Natural killer cell treated with Interleukin-12 subunit alpha and Interleukin-12 subunit beta and Interleukin-15 and Interleukin-18, amount 100 ng/mL, for 72 hours (primary cell): ENCODE data around the gene RND3. TPM values are rescaled to one million over a fixed set of nuclear protein-coding genes. Genes with fewer than 3 reads are reported as not detected.

Experiments
- ATAC-seq, 2 donors: fragments of 150-1000 bp; cut with Tn5 transposase in 1 of 2; sonication (Bioruptor Pico), chemical (Tn5 transposase) in 1 of 2; 2 replicates each; pipeline ENCODE4 v1.10.0; 2021
- DNase-seq: peaks from one replicate; pipeline ENCODE4 v3.0.0; 2022; ENCODE audit warnings: low spot score
- H3K27ac Mint-ChIP-seq, 2 donors: 1 replicate in 1 of 2; 2 replicates in 1 of 2; pipeline ENCODE4 v1.8.0; 2022; ENCODE audit warnings: mixed read lengths in 2 of 2, mild to moderate bottlenecking in 1 of 2, moderate library complexity in 1 of 2
- H3K27me3 Mint-ChIP-seq, 2 donors: 1 replicate in 1 of 2; 2 replicates in 1 of 2; pipeline ENCODE4 v1.8.0; 2022; ENCODE audit warnings: mixed read lengths in 2 of 2
- H3K36me3 Mint-ChIP-seq: one replicate; pipeline ENCODE4 v1.8.0; 2022; ENCODE audit warnings: mixed read lengths
- H3K4me1 Mint-ChIP-seq, 2 donors: 1 replicate in 1 of 2; 2 replicates in 1 of 2; pipeline ENCODE4 v1.8.0; 2022; ENCODE audit warnings: low read depth in 2 of 2, mixed read lengths in 2 of 2, mild to moderate bottlenecking in 1 of 2
- H3K4me3 Mint-ChIP-seq: one replicate; pipeline ENCODE4 v1.8.0; 2022; ENCODE audit warnings: mixed read lengths
- H3K9me3 Mint-ChIP-seq: 2 replicates; pipeline ENCODE4 v1.8.0; 2022; ENCODE audit warnings: mixed read lengths
- total RNA-seq, 2 donors: library from RNA; stranded (reverse); gene quantifications; one replicate each; pipeline ENCODE4 v1.2.3, GENCODE V29; 2022

RND3 gene
- total RNA-seq, 2 donors from 2014 or later, result not detected

- no peaks in the 10 kb centered on the region for H3K4me1 Mint-ChIP-seq
- no peak for DNase-seq
- no peak for ATAC-seq
- H3K27ac Mint-ChIP-seq, result no peak overlapping the region
- H3K27me3 Mint-ChIP-seq, result peaks cover 19 to 25% of the 10 kb centered on the region in 2 donors
- H3K4me3 Mint-ChIP-seq, result no peak overlapping the region
- no peaks in the 10 kb centered on the region for H3K36me3 Mint-ChIP-seq
- H3K9me3 Mint-ChIP-seq, result no peaks in the 10 kb centered on the region
These were observed 2.2 kb downstream of the RND3 start for GRCh38 chr2:150485114-150485870.

DNA sequence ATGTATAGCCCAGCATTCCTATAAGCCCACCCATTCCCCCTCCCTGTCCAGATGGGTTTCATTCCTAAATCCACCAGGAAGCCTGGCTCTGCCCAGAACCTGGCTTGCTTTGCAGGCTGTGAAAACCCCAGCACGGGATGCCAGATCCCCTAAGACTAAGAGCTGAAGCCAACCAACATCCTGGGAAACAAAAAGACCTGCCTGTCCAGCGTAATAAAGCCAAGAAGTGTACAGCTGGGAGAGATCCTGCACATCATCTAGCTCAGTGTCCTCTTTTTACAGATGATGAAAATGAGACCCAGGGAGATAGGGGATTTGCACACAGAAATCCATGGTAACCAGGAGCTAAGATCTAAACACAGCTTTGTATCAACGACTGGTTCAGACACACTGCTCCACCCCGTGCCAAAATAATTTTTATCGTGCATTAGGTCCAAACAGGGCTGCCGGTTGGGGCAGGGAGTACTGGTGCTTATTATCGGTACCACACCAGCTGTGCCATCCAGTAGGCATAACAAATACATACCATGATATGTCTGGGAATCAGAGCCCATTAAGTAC is 2.9 kb downstream of the RND3 start:
- H3K4me1 Mint-ChIP-seq, result no peaks in the 10 kb centered on the region
- H3K4me3 Mint-ChIP-seq, result no peak overlapping the region
- H3K27ac Mint-ChIP-seq, result no peak overlapping the region
- ATAC-seq (no peak), DNase-seq (no peak)
- H3K9me3 Mint-ChIP-seq, result no peaks in the 10 kb centered on the region
- peaks cover 19 to 25% of the 10 kb centered on the region in 2 donors for H3K27me3 Mint-ChIP-seq
- no peaks in the 10 kb centered on the region for H3K36me3 Mint-ChIP-seq

DNA sequence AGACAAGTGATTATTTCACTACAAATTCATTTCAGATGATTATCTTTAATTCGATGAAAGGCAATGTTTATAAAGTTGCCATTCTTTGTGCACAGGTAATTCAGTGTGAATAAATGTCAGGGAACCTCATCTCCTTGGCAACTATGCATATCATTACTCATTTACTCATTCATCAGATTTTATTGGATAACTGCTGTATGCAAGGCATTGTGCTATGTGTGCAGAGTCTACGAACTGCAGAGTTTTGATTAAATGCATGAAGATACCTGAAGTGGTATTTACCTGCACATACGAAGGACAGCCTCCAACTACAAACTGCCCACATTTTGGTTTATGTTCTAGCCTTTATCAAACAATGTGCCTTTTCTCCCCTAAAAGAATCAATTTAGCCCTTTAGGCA is 3.5 kb downstream of the RND3 start:
- Mint-ChIP-seq H3K27me3 (peaks cover 19 to 25% of the 10 kb centered on the region in 2 donors), H3K4me3 (no peak overlapping the region), H3K27ac (no peak overlapping the region), H3K36me3 (no peaks in the 10 kb centered on the region), H3K9me3 (no peaks in the 10 kb centered on the region), H3K4me1 (no peaks in the 10 kb centered on the region)
- ATAC-seq (no peak), DNase-seq (no peak)

GRCh38 chr2:150483532-150483931 is 3.9 kb downstream of the RND3 start:
- no peak for ATAC-seq
- H3K27ac Mint-ChIP-seq, result no peak overlapping the region
- peaks cover 18 to 22% of the 10 kb centered on the region in 2 donors for H3K27me3 Mint-ChIP-seq
- no peak overlapping the region for H3K4me3 Mint-ChIP-seq
- H3K9me3 Mint-ChIP-seq, result no peaks in the 10 kb centered on the region
- no peaks in the 10 kb centered on the region for H3K4me1 Mint-ChIP-seq
- H3K36me3 Mint-ChIP-seq, result no peaks in the 10 kb centered on the region
- no peak for DNase-seq

- Mint-ChIP-seq H3K4me3 (no peak overlapping the region), H3K27me3 (peaks cover 15 to 16% of the 10 kb centered on the region in 2 donors), H3K36me3 (no peaks in the 10 kb centered on the region), H3K4me1 (no peaks in the 10 kb centered on the region), H3K9me3 (no peaks in the 10 kb centered on the region), H3K27ac (no peak overlapping the region)
- no peak for DNase-seq
- ATAC-seq, result no peak
These were observed 4.6 kb downstream of the RND3 start for GRCh38 chr2:150482667-150483400.

DNA sequence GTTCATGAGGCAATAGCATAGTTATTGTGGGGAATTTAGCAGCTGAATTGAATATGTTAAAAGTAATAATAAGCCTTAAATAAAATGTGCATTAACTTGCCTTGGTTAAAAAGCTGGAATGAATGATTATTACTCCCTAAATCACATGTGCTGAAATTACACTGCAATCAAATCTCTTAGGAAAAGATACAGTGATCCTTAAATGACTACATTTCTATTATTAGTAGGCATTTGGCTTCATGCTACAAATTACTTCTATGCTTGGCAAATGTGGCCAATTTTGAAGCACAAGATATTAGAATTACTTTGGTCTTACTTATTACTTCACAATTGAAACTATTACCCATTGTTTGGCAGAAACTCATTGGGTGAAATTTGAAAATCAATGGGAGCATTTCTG is 5.4 kb downstream of the RND3 start:
- no peak for DNase-seq
- H3K27ac Mint-ChIP-seq, result no peak overlapping the region
- ATAC-seq, result no peak
- no peaks in the 10 kb centered on the region for H3K9me3 Mint-ChIP-seq
- H3K4me1 Mint-ChIP-seq, result no peaks in the 10 kb centered on the region
- H3K4me3 Mint-ChIP-seq, result no peak overlapping the region
- peaks cover 9 to 12% of the 10 kb centered on the region in 2 donors for H3K27me3 Mint-ChIP-seq
- no peaks in the 10 kb centered on the region for H3K36me3 Mint-ChIP-seq

GRCh38 chr2:150480971-150481830 is 6.3 kb downstream of the RND3 start:
- no peak overlapping the region for H3K4me3 Mint-ChIP-seq
- no peaks in the 10 kb centered on the region for H3K36me3 Mint-ChIP-seq
- H3K9me3 Mint-ChIP-seq, result no peaks in the 10 kb centered on the region

DNA sequence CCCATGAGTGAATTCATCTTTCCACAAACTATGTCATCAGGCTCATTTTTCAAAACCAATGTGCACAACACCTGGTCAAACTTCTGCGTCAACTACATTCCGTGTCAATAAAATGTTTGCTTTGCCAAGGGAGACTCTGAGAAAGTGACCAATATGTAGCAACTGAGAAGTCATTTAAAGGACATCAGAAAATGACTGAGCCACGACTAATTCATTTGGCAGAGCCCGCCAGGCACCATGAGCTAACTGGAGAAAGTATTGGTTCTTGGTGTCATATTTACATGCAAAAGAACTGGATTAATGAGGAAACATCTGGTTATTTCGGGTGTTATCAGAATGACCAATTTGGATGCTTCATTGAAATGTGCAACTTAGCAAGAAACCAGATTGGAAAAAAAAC is 7.2 kb downstream of the RND3 start:
- no peak for DNase-seq
- Mint-ChIP-seq H3K9me3 (no peaks in the 10 kb centered on the region), H3K27me3 (peaks cover 0 to 2% of the 10 kb centered on the region in 2 donors), H3K4me3 (no peak overlapping the region), H3K36me3 (no peaks in the 10 kb centered on the region), H3K27ac (no peak overlapping the region), H3K4me1 (no peaks in the 10 kb centered on the region)
- no peak for ATAC-seq

More at GRCh38 chr2:150480971-150481830, 6.3 kb downstream of the RND3 start:
- H3K4me1 Mint-ChIP-seq, result no peaks in the 10 kb centered on the region
- H3K27ac Mint-ChIP-seq, result no peak overlapping the region
- ATAC-seq (no peak), DNase-seq (no peak)
- H3K27me3 Mint-ChIP-seq, result peaks cover under 1 to 6% of the 10 kb centered on the region in 2 donors

DNA sequence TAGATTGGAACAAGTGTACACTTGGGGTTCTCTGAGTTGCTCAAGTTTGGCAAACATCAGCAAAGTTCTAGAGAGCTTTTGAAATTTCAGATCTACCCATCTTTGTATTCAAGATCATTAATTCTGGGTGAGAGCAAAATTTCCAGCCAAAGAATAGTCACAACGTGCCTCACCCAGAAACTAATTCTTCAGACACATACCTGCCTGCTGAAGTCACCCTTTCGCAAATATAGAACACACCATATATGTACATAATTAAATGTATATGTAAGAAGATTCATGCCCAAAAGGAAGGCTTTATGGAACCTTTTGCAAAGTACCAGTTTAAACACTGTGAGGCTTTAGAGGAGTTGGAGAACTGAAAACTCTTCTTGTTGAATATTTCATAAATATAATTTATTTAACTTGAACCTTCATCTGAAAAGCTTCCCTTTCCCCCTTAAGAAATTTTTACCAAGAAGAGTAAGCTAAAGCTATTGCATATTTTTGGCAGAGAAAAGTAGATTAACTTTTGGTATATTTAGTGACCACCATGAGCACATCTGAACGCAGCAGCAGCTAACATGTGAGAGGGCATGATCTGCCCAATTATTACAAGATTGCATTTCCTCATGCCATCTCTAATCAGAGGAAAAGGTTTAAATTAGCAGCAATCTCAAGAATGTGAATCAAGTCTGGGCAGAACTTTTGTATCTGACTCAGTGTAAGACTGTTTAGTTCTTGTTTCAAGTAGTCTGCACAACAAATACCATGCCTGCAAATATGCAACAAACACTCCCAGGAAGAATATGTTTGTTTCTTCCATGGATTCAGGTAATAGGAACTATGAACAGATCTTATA is 8.2 kb downstream of the RND3 start:
- peaks cover under 1% of the 10 kb centered on the region for H3K9me3 Mint-ChIP-seq
- no peak overlapping the region for H3K27ac Mint-ChIP-seq
- H3K27me3 Mint-ChIP-seq, result no peaks in the 10 kb centered on the region
- H3K36me3 Mint-ChIP-seq, result no peaks in the 10 kb centered on the region
- DNase-seq (no peak), ATAC-seq (no peak)
- H3K4me3 Mint-ChIP-seq, result no peak overlapping the region
- H3K4me1 Mint-ChIP-seq, result no peaks in the 10 kb centered on the region

- no peak for DNase-seq
- Mint-ChIP-seq H3K27me3 (no peaks in the 10 kb centered on the region), H3K36me3 (no peaks in the 10 kb centered on the region), H3K27ac (no peak overlapping the region), H3K4me3 (no peak overlapping the region), H3K4me1 (no peaks in the 10 kb centered on the region), H3K9me3 (peaks cover 3% of the 10 kb centered on the region)
- ATAC-seq, result no peak
These were observed 9.1 kb downstream of the RND3 start for GRCh38 chr2:150478200-150478974.

GRCh38 chr2:150477347-150477746 is 10.1 kb downstream of the RND3 start:
- H3K36me3 Mint-ChIP-seq, result no peaks in the 10 kb centered on the region
- H3K27ac Mint-ChIP-seq, result no peak overlapping the region
- H3K4me1 Mint-ChIP-seq, result no peaks in the 10 kb centered on the region
- peaks cover 3% of the 10 kb centered on the region for H3K9me3 Mint-ChIP-seq
- H3K27me3 Mint-ChIP-seq, result no peaks in the 10 kb centered on the region
- DNase-seq (no peak), ATAC-seq (no peak)
- H3K4me3 Mint-ChIP-seq, result no peak overlapping the region

GRCh38 chr2:150476809-150477302 is 10.6 kb downstream of the RND3 start:
- H3K27me3 Mint-ChIP-seq, result no peaks in the 10 kb centered on the region
- no peak overlapping the region for H3K27ac Mint-ChIP-seq
- DNase-seq, result no peak
- peaks cover 3% of the 10 kb centered on the region for H3K9me3 Mint-ChIP-seq
- no peak for ATAC-seq
- no peaks in the 10 kb centered on the region for H3K4me1 Mint-ChIP-seq
- H3K4me3 Mint-ChIP-seq, result no peak overlapping the region
- H3K36me3 Mint-ChIP-seq, result no peaks in the 10 kb centered on the region
